CD4-positive, alpha-beta T cell treated with Interleukin-17A for 4 hours (primary cell): ENCODE results near the gene SMURF2.
"Not testable (repeated sequence)": the region's sequence is repeated elsewhere in the genome, so short reads cannot be mapped to it uniquely, and the experiment has no call there.

Experiments used
- DNase-seq: peaks from one replicate; pipeline ENCODE4 v3.0.0-alpha.2; 2020; ENCODE audit warnings: mixed read lengths

The SMURF2 gene

DNA sequence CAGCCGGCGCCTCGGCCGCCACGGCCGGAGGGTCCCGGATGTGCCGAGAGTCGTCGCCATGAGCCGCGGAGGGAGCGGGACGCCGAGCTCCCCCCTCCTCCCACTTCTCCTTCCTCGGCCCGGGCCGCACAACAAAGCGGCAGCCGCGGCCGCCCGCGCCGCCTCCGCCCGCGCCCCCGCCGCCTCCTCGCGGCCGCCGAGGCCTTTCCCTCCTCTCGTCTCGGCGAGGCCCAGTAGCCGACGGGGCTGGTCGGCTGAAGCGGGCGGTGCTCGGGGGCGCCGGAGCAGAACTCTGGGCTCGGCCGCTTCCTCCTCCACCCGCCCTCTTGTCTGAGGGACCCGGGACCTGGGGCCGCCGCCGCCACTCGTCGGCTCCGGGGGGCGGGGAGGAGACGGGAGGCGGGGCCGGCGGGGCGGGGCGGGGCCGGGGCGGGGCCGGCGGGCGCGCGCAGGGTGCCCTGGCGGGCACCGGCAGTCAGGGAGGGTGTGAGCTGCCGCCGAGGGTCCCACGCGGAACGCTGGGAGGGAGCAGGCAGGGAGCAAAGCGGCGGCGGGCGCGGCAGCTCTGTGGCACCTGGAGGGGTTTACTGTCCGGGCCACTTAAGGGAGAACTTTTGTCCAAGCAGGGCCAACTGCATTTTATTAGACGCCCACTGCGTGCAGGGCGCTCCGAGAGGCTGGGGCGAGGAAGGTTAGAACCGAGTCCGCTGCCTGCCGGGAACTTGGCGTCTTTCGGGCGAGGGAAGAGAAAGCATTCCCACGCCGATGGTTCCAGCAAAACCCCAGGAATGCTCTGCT is at the start of gene SMURF2:
Gene SMURF2, minus strand, starts transcription at position 332 of the 798 bp plus-strand sequence. CDS start 427 bp downstream, outside the sequence.
- peak; percentile 86 for DNase-seq

DNA sequence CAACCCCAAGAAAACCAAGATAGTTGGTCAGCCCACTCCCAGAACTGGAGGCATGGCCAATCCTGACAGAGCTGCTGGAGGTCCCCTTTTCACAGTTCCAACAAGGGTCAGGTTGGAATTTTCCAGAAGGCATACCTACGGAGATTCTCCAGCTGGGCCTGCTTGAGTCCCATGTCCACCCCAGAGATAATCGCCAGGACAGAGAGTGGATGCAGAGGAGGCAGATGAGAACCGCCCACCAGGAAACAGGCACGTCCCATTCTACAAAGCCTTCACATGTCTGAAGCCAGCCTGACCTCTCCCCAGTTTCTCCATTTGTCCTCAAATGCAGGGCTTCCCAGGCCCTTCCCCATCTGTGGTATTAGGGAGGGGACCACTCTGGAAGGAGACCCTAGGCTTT is 47.4 kb upstream of the SMURF2 start:
- no peak for DNase-seq

DNA sequence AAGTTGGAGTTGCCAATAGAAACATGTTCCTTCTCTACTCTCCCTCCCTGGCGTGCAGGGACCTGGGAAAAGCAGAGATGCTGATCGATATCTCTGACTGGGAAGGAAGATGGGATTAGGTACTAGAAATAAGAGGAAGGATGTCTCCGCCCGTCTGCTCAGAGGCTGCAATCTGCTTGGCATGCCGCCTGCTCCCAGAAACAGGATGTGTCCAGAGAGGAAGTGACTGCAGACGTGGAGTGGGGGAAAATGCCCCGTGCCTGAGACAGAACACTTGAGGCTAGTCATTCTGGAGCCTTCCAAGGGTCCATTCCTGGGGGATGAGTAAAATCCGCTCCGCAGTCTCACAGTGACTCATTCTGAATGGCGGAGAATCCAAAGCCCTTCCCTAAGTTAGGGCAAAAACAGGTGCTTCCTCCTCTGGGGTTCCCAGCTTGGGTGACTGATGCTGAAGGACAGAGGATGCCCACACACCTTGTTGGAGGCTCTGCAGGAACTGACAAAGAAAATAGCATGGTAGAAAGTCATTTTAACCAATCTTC is 45.0 kb upstream of the SMURF2 start:
- DNase-seq, result peak; percentile 11

DNA sequence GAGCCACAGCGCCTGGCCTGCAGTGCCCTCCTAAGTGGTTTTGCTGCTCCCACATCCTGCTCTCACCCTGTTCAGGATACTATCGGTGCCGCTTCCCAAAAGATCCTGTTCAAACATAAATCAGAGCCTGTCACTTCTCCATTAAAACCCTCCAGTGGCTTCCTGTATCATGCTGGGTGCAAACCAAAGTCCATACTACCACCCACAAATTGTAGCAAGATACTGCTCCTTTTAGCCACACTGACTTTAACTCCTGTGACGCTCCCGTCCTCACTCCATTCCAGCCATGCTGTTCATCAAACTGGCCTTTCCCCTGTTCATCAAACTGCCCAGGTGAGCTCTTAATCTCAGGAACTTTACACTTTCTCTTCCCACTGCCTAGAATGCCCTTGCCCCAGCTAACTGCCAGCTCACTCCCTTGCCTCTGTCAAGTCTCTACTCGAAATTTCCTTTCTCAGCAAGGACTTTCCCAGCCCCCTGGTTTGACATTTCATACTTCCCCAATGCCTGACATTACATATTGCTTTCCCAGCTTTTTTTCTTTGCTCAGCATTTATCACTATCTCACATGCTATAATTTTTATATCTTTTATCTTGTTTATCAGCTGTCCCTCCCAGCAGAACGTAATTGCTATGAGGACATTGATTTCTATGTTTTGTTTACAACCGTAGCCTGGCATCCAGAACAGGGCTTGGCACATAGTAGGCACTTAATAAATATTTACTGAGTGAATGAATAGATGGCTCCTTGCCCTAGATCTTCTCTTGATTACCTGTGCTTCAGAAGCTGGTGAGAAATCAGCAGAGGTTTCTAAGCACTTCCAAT is 44.3 kb upstream of the SMURF2 start:
- no peak for DNase-seq

DNA sequence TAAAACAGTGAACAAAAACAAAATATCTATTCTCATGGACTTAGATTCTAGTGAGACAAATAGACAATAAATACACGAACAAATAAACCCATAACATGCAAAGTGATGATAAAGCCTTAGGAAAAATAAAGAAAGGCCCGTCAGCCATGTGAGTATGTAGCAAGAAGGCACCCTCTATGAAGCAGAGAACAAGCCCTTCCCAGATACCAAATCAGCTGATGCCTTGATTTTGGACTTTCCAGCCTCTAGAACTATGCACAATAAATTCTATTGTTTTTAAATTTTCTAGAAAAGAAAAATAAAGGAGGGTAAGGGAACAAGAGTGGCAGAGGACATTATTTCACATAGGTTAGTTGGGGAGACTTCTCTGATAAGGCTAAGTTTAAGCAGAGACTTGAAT is 40.7 kb upstream of the SMURF2 start:
- DNase-seq, result no peak

DNA sequence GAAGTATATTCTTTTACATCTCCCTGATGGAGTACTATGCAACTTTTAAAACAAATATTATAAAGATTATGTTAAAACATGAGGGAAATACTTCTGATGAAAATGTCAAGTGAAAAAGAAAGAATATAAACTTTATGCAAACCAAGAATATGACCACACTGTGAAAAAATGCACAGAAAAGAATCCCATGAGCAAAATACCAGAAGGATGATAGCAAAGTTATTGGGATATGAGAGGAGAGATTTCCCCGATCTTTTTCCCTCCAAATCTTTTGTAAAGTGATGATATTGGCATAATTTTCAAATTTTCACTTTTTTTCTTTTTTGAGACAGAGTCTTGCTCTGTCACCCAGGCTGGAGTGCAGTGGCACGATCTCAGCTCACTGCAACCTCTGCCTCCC is 36.6 kb upstream of the SMURF2 start:
- no peak for DNase-seq

DNA sequence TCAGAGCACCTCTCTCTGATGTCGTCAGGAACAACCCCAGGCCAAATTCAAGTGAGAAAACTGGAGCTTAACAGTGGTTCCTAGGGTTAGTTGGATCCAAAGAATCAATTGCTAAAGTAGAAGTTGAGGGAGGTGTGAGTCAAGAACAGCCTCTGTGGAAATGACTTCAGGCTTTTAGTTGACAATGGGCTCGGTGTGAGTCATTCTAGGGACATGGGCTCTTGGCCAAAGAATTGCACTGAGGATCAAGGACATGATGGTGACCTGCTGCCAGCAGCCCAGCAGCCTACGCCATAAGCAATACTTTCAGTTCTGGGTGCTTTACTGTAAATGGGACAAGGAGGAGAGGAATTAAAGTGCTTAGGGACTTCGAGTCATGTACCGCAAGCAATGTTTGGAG is 32.1 kb upstream of the SMURF2 start:
- no peak for DNase-seq

DNA sequence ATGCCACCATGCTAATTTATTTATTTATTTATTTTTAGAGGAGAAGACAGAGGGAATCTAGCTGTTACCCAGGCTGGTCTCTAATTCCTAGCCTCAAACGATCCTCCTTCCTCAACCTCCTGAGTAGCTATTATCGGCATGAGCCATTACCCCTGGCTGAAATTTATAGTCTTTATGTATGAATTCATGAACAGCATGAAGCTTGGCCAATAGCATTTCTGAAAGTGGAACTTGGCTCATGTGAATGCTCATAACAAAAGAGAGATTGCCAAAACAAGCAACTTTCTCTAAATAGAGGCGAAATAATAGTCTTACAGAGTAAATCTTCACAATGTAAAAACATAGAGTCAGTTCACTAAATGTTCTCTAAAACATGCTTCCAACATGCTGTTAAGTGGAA is 30.1 kb upstream of the SMURF2 start:
- no peak for DNase-seq

DNA sequence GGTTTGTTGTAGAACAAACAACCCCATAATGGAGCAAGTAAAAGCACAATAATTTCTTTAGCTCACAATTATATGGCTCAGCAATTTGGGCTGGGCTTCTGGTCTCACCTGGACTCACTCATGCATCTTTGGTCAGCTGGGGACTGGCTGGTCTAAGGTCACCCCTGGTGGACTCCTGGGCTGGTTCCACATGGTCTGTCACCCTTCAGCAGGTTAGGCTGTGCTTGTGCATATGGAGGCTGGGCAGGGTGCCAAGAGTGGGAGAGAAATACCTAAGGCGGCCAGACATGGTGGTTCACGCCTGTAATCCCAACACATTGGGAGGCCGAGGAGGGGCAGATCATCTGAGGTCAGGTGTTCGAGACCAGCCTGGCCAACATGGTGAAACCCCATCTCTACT is 27.0 kb upstream of the SMURF2 start:
- no peak for DNase-seq

DNA sequence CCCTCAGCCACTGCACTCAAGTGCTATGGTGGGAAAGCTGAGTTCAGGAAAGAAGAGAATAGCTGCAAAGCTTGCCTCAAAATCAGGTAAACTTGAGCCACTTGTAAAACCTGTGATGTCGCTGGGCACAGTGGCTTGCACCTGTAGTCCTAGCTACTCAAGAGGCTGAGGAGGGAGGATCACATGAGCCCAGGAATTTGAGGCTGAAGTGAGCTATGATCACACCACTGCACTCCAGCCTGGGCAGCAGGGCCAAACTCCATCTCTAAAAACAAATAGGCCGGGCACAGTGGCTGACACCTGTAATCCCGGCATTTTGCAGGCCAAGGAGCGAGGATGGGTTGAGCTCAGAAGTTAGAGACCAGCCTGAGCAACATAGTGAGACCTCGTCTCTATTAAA is 26.4 kb upstream of the SMURF2 start:
- DNase-seq, result no peak

DNA sequence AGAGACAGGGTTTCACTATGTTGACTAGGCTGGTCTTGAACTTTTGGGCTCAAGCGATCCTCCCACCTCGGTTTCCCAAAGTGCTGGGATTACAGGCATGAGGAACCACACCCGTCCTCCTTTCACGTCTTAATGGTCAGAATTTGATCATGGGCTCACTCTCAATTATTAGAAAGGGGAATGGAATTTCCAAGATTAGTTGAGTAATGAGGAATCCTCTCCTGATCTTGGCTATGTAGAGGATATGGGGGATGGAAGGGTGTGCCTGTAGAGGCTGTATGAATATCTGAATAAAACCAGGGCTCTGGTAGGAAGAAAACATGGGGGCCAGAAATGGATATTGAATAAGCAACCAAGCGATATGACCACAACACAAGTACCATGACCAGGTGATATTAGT is 25.9 kb upstream of the SMURF2 start:
- DNase-seq, result no peak

DNA sequence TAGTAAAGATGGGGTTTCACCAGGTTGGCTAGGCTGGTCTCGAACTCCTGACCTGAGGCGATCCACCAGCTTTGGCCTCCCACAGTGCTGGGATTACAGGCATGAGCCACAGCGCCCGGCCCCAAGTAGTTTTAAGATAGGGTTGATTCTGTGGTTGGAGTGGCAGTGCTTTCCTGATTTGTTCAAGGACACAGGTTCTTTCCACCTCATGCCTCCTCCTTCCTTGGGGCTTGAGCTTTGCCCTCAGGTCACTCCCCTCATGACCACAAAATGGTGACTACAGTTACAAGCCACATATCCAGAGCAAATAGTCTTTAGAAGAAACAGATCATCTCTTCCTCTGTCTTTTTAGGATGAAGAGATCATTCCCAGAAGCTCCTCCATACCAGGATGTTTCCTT is 25.3 kb upstream of the SMURF2 start:
- no peak for DNase-seq

DNA sequence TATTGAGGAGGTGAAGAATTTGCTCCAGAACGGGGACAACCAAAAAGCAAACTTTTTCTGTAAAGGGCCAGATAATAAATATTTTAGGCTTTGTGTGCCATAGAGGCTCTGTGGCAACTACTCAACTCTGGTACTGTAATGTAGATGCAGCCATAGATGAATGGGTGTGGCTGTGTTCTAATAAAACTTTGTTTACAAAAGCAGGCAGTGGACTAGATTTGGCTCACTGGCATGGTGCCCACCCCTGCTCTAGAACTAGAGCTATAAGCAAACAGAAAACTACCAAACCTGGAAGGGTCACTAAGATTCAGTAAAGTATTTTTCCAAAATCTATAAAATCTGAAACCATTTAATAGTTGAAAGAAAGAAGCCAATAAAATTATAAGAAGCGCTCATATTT is 24.6 kb upstream of the SMURF2 start:
- DNase-seq, result no peak

DNA sequence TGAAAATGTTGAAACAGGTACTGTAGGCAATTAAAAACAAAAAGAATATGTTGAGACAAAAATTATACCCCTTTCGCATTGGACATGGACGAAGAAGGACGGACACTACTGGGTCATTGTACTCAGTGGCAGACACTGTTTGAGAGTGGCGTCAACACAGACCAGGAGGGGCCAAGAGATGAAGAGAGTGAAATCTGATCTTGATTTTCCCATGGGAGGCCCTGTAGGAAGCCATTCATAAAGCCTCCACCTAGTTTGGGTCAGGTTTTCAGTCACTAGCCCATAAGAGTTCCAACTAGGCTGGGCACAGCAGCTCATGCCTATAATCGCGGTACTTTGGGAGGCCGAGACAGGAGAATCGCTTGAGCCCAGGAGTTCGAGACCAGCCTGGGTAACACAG is 23.6 kb upstream of the SMURF2 start:
- DNase-seq, result no peak

DNA sequence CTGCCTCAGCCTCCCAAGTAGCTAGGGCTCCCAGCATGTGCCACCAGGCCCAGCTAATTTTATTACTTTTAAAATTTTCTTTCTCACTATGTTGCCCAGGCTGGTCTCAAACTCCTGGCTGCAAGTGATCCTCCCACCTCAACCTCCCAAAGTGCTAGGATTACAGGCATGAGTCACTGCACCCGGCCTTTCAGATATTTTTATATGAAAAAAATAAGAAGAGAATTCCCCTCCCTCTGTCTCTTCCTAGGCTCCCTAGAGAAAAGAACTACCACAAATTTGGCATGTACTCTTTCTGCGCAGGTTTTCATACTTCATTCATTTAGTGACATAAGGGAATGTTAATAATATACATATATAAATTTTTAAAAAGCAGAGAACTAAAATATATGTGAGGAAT is 21.7 kb upstream of the SMURF2 start:
- DNase-seq, result no peak

DNA sequence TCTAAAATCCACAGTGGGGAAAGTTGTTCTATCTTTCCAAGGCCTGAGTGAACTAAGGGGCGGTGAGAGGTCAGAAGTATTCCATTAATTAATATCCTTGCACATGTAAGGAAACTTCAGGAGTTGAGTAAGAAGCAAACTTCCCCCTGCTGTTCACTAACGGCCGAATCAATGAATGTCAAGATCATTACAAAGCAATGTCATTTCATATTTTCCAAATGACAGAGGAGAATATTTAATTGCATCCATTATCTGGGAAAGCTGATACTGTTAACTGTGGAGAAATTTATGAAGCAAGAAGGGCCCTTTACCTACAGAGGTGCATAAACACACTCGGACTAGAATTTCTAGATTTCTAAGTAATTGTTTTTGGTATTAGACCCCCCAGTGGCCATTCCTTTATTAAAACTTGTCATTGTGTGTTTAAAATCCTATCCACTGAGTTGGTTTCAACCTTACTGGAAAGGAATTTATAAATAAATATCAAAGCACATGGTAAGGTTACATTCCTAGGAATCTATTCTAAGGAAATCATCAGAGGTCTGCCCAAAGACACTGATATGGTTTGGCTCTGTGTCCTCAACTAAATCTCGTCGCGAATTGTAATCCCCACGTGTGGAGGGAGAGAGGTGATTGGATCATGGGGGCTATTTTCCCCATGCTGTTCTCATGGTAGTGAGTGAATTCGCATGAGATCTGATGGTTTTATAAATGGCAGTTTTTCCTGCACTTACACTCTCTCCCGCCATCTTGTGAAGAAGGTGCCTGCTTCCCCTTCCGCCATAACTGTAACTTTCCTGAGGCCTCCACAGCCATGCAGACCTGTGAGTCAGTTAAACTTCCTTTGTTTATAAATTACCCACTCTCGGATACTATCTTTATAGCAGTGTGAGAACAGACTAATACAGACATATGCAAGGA is 20.4 kb upstream of the SMURF2 start:
- no peak for DNase-seq

DNA sequence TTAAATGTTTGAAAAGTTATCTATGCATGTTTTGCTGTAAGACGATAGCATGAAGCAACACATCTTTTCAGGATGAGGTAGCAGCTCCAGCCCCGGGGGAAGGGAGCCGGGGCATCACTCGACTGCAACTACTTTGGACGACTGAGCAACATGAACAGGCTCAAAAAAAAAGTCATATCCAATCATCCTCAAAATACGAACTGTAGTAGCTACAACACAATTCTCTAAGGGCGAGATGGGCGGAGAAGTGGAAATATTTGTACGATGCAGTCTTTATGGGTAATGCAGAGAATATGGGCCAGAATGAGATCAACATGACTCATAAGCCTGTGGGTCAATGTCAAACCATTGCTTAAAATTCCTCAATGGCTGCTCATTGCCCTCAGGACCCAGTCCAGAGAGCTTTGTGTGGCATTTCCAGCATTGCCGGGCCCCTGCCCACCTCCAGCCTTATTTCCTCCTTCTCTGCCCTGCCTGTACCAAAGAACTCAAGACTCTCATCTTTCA is 17.7 kb upstream of the SMURF2 start:
- no peak for DNase-seq

DNA sequence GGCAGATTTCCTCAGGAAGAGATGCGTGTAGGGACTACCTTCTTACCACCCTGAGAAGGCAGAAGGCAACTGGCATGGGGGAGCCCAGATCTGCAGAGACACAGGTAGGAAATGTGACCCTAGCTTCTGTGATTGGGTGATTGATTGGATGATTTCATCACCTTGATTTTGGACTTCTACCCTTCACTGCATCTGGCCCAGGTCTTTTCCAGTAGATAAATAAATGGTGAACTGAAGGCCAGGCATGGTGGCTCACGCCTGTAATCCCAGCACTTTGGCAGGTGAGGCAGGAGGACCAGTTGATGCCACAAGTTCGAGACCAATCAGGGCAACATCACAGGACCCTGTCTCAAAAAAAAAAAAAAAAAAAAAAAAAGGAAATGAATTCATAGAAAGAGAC is 14.7 kb upstream of the SMURF2 start:
- DNase-seq, result no peak

DNA sequence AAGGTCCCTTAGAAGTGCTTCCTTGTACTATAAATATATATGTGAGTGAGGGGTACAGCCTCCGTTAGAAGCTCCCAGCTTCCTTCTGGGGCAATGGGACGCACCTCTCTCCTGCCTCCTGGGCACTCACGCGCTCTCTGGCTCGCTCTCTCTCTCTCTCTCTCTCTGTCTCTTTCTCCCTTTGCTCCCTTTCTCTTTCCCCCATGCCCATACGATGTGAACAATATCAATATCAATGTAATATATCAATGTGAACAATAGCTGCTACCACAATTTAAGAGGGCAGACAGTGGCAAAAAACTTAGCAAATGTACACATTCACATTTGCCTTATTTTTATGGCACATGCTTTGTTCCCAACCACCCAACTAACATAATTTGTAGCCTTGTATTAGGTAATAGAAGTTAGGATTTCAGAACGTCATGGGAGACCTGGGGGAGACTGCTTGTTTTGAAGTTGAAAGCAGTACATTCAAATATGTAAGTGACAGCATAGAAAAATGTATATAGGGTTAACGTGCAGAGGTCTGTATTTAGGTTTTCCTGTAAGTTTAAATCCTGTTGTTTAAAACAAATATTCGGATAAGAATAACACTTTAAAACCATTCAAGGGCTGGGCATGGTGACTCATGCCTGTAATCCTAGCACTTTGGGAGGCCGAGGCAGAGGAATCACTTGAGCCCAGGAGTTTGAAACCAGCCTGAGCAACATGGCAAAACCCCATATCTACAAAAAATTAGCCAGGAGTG is 8.9 kb upstream of the SMURF2 start:
- DNase-seq, result not testable (repeated sequence)

DNA sequence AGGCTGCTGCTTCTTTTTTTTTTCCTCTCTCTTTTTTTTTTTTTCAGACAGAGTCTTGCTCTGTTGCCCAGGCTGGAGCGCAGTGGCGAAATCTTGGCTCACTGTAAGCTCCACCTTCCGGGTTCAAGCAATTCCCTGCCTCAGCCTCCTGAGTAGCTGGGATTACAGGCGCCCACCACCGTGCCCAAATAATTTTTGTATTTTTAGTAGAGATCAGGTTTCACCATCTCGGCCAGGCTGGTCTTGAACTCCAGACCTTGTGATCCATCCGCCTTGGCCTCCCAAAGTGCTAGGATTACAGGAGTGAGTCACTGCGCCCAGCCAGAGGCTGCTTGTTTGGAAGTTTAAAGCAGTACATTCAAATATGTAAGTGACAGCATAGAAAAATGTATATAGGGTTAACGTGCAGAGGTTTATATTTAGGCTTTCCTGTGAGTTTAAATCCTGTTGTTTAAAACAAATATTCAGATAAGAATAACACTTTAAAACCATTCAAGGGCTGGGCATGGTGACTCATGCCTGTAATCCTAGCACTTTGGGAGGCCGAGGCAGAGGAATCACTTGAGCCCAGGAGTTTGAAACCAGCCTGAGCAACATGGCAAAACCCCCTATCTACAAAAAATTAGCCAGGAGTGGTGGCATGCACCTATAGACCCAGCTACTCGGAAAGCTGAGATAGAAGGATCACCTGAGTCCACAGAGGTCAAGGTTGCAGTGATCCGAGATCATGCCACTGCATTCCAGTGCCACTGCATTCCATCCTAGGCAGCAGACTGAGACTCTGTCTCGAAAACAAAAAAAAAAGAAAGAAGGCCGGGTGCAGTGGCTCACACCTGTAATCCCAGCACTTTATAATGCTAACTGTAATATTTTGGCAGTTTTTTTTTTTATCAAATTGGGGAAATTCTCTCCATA is 6.0 kb upstream of the SMURF2 start:
- DNase-seq, result not testable (repeated sequence)
